Body of pancreas (tissue), 4 donors: ENCODE data around the gene ST6GAL1. TPM values are rescaled to one million over a fixed set of nuclear protein-coding genes. Genes with fewer than 3 reads are reported as not detected.

ENCODE experiments used
- ATAC-seq: fragments of 150-250 bp; one replicate; pipeline ENCODE4 v1.9.1; 2016
- DNase-seq, 4 donors: peaks; one replicate each; pipeline ENCODE4 v3.0.0-alpha.2; 2019
- H3K27ac ChIP-seq, 4 donors: fragments of 200-600 bp; sonication (generic); 1 replicate in 3 of 4; 2 replicates in 1 of 4; pipeline versions ENCODE4 v1.5.1 to v1.6.1; 2016 to 2019; ENCODE audit warnings: mild to moderate bottlenecking in 1 of 4, mixed read lengths in 1 of 4, moderate library complexity in 1 of 4
- H3K27me3 ChIP-seq, 2 donors: fragments of 200-600 bp; sonication (generic); one replicate each; pipeline ENCODE4 v1.6.0; 2016; ENCODE audit warnings: mild to moderate bottlenecking in 1 of 2
- H3K36me3 ChIP-seq, 2 donors: fragments of 200-600 bp; sonication (generic); replicated peaks in 1 of 2; 2 replicates each; pipeline ENCODE4 v1.5.1; 2016; ENCODE audit warnings: low read depth in 2 of 2; ENCODE audit not compliant: insufficient read depth in 1 of 2
- H3K4me1 ChIP-seq: fragments of 200-600 bp; sonication (generic); one replicate; pipeline ENCODE4 v1.6.0; 2016
- H3K4me3 ChIP-seq, 2 donors: fragments of 200-600 bp; sonication (generic); 1 replicate in 1 of 2; 2 replicates in 1 of 2; pipeline ENCODE4 v1.5.1; 2016 to 2019
- H3K9me3 ChIP-seq, 3 donors: fragments of 200-600 bp; sonication (generic); 1 replicate in 2 of 3; 2 replicates in 1 of 3; pipeline ENCODE4 v1.5.1; 2016
- POLR2A ChIP-seq, 3 donors: fragments of 450-650 bp; IDR thresholded peaks; one replicate each; pipeline ENCODE4 v1.6.1; 2016; ENCODE audit warnings: antibody characterized with exemption in 3 of 3, mild to moderate bottlenecking in 2 of 3
- WGBS, 2 donors: methylation state at CpG; one replicate each; pipeline ENCODE4 v1.1.5; 2017; 5-methylcytosine and 5-hydroxymethylcytosine counted together
- intact Hi-C: fragments of 100-400 bp; cut with DNase I; formaldehyde crosslinking; loops from one replicate; pipeline ENCODE4 v1.15.1; 2023
- total RNA-seq, 2 donors: library from RNA; depleted of rRNA; stranded (reverse); fragments of >200 nt; gene quantifications; one replicate each; pipeline ENCODE4 v1.1.0, GENCODE V29; 2016
- TF ChIP-seq, protein P1 (sequence below), 7 experiments: fragments of 450-650 bp in 4 of 7; fragments of 200-600 bp in 3 of 7; sonication (generic) in 3 of 7; IDR thresholded peaks; one replicate each; pipeline ENCODE4 v1.5.1; 2016 to 2019; ENCODE audit warnings: antibody characterized with exemption in 7 of 7

The ST6GAL1 gene
- total RNA-seq, 2 donors from 2014 or later, result 10.2 to 12.2 TPM

- no peaks in the 10 kb centered on the region for H3K9me3 ChIP-seq
- H3K4me3 ChIP-seq, result no peak overlapping the region
- WGBS, 2 donors, result 56 to 83% methylated on average over 1 of the region's 1 CpG
- H3K4me1 ChIP-seq, result peaks cover 7% of the 10 kb centered on the region
- TF ChIP-seq, protein P1, sequence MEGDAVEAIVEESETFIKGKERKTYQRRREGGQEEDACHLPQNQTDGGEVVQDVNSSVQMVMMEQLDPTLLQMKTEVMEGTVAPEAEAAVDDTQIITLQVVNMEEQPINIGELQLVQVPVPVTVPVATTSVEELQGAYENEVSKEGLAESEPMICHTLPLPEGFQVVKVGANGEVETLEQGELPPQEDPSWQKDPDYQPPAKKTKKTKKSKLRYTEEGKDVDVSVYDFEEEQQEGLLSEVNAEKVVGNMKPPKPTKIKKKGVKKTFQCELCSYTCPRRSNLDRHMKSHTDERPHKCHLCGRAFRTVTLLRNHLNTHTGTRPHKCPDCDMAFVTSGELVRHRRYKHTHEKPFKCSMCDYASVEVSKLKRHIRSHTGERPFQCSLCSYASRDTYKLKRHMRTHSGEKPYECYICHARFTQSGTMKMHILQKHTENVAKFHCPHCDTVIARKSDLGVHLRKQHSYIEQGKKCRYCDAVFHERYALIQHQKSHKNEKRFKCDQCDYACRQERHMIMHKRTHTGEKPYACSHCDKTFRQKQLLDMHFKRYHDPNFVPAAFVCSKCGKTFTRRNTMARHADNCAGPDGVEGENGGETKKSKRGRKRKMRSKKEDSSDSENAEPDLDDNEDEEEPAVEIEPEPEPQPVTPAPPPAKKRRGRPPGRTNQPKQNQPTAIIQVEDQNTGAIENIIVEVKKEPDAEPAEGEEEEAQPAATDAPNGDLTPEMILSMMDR (IDR thresholded peaks at IDR 0.05), result no peak
- no peak for TF ChIP-seq POLR2A (IDR thresholded peaks at IDR 0.05)
- no peak for DNase-seq
- H3K36me3 ChIP-seq, result no peaks in the 10 kb centered on the region
- peak overlapping the region in 2 of 4 donors; percentile 51 to 54 for H3K27ac ChIP-seq
- ATAC-seq, result no peak
- H3K27me3 ChIP-seq, result no peaks in the 10 kb centered on the region
- intact Hi-C loops, result no loop called here
Observed at GRCh38 chr3:187102073-187102634, 171.8 kb downstream of the ST6GAL1 start.

DNA sequence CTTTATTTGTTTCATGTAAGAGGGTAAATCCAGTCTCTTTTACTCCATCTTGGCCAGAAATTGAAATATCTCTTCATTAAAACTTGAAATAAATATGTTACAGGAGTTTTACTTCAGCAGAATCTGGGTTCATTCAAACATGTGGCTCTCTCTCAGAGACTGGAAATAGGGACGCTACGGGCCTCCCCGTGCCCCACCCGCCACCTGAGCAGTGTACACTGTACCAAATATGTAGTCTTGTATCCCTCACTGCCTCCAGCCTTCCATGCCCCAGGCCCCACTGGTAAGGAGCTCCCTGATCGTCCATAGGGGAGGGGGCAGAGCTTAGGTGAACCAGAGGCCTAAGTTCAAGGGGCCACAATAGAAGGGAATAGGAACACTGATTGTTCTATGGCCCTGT, 172.9 kb downstream of the ST6GAL1 start:
- Histone ChIP-seq H3K4me1 (peaks cover 7% of the 10 kb centered on the region), H3K4me3 (no peak overlapping the region), H3K36me3 (no peaks in the 10 kb centered on the region), H3K27me3 (no peaks in the 10 kb centered on the region), H3K27ac (no peak overlapping the region), H3K9me3 (no peaks in the 10 kb centered on the region)
- no peak for ATAC-seq
- TF ChIP-seq, protein P1 (IDR thresholded peaks at IDR 0.05), result no peak
- TF ChIP-seq POLR2A (IDR thresholded peaks at IDR 0.05), result no peak
- WGBS, 2 donors, result 75 to 82% methylated on average over 5 of the region's 5 CpGs
- no peak for DNase-seq
- intact Hi-C loops, result no loop called here

DNA sequence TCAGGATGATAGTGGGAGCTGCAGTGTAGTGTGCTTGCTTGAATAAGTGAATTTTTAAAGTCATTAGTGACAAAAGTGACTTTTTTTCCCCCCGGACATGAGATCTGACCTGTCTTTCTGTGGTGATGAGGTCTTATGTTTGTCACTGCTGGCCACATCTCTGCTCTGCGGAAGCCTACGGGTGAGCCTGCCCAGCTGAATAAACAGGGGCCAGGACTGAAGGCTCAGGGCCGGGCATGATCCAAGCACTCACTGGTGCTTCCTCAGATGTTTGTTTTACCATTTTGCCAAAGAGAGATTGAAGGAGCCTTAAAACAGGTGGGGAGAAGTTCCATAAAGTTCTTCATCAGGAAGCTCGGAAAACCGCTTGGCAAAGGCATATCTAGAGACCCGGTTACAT, 174.0 kb downstream of the ST6GAL1 start:
- peaks cover 7% of the 10 kb centered on the region for H3K4me1 ChIP-seq
- no peak overlapping the region for H3K4me3 ChIP-seq
- no peak overlapping the region for H3K27ac ChIP-seq
- TF ChIP-seq, protein P1 (IDR thresholded peaks at IDR 0.05), result no peak
- TF ChIP-seq POLR2A (IDR thresholded peaks at IDR 0.05), result no peak
- DNase-seq, result no peak
- H3K36me3 ChIP-seq, result no peaks in the 10 kb centered on the region
- WGBS, 2 donors, result 68 to 78% methylated on average over 7 of the region's 7 CpGs
- no peaks in the 10 kb centered on the region for H3K9me3 ChIP-seq
- H3K27me3 ChIP-seq, result no peaks in the 10 kb centered on the region
- ATAC-seq, result no peak
- intact Hi-C loops, result no loop called here

DNA sequence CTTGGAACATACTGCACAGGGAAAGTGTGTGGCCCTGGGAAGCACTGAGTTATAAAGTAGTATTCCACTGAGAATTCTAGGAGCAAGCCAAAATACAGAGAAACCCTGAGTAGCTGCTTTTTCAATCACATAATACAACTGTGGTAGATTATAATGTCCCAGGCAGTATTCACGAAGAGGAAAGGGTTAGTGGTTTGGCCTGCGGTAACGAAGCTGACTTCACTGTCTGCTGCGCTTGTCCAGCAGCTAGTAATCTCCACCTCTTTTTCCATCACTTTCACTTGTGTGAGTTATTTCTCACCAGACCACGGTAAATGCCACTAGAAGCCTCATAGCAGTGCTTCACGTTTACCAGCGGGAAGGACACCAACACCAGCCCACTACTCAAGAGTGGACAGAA, 174.6 kb downstream of the ST6GAL1 start:
- 79 to 85% methylated on average over 7 of the region's 7 CpGs for WGBS, 2 donors
- ATAC-seq, result no peak
- no peak for TF ChIP-seq POLR2A (IDR thresholded peaks at IDR 0.05)
- TF ChIP-seq, protein P1 (IDR thresholded peaks at IDR 0.05), result no peak

DNA sequence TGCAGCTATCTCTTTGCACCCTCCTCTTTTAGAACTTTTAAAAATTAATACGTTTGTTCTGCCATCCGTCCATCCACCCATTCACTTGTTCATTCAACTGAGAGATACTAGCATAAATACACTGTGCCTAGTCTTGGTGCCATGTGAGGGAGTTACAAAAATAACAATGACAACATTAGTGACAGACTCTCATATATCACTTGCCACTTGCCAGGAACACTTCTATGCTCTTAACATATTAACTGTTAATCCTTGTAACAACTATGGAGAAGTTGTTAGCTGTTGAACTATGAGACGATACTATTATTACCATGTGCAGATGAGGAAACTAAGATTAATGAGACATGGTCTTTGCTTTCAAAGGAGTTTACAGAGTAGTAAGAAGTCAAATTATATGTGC, 175.4 kb downstream of the ST6GAL1 start:
- 61% methylated on average over 3 of the region's 3 CpGs for WGBS, 2 donors
- H3K27me3 ChIP-seq, result no peaks in the 10 kb centered on the region
- no peaks in the 10 kb centered on the region for H3K9me3 ChIP-seq
- intact Hi-C loops, result no loop called here
- ATAC-seq (no peak), DNase-seq (no peak)
- H3K4me1 ChIP-seq, result peaks cover 7% of the 10 kb centered on the region
- no peak overlapping the region for H3K27ac ChIP-seq
- H3K36me3 ChIP-seq, result no peaks in the 10 kb centered on the region
- no peak overlapping the region for H3K4me3 ChIP-seq
- TF ChIP-seq, protein P1 (IDR thresholded peaks at IDR 0.05), result no peak
- no peak for TF ChIP-seq POLR2A (IDR thresholded peaks at IDR 0.05)

More for the DNA sequence above, 174.6 kb downstream of the ST6GAL1 start:
- H3K4me3 ChIP-seq, result no peak overlapping the region
- H3K27me3 ChIP-seq, result no peaks in the 10 kb centered on the region
- H3K36me3 ChIP-seq, result no peaks in the 10 kb centered on the region
- H3K27ac ChIP-seq, result no peak overlapping the region
- peaks cover 7% of the 10 kb centered on the region for H3K4me1 ChIP-seq
- intact Hi-C loops, result no loop called here
- no peaks in the 10 kb centered on the region for H3K9me3 ChIP-seq
- no peak for DNase-seq
